Panc1 (cell line): ENCODE data around the gene MRPL24. TPM values are rescaled to one million over a fixed set of nuclear protein-coding genes. Genes with fewer than 3 reads are reported as not detected.

Experiments
- ATAC-seq: fragments of 200-7000 bp; cut with Tn5 transposase; 2 replicates; pipeline ENCODE4 v1.9.1; 2020; ENCODE audit warnings: mild to moderate bottlenecking, moderate library complexity
- BruUV-seq: library from RNA; stranded (reverse); fragments of 400-500 nt; replicated peaks from 2 replicates; lab custom pipeline; 2021; lab: Mats Ljungman, UMichigan
- CTCF ChIA-PET: fragments of 300-600 bp; sonication (Branson Sonifier 250); formaldehyde crosslinking; loops from one replicate; lab custom pipeline; 2022; ENCODE audit warnings: antibody characterized with exemption; lab: Charles Lee
- POLR2A ChIA-PET: fragments of 300-600 bp; sonication (Branson Sonifier 250); formaldehyde crosslinking; loops from one replicate; lab custom pipeline; 2022; ENCODE audit warnings: antibody characterized with exemption; lab: Charles Lee
- DNase-seq: peaks from one replicate; pipeline ENCODE4 v3.0.0-alpha.2; 2010; ENCODE audit warnings: low read depth, low spot score
- H3K27ac ChIP-seq: 2 replicates; pipeline ENCODE4 v1.5.1; 2011; ENCODE audit warnings: mild to moderate bottlenecking, low read length, inconsistent platforms
- H3K27me3 ChIP-seq: fragments of 200-500 bp; sonication (Bioruptor generic); 2 replicates; pipeline ENCODE4 v1.6.0; 2014; ENCODE audit warnings: low read length, inconsistent platforms; ENCODE audit not compliant: control insufficient read depth, insufficient read depth
- H3K36me3 ChIP-seq: fragments of 200-500 bp; sonication (Bioruptor generic); 2 replicates; pipeline ENCODE4 v1.5.1; 2014; ENCODE audit warnings: inconsistent platforms, mild to moderate bottlenecking, low read length, moderate library complexity; ENCODE audit not compliant: control insufficient read depth, insufficient read depth
- H3K4me1 ChIP-seq: 2 replicates; pipeline ENCODE4 v1.5.1; 2011; ENCODE audit warnings: inconsistent platforms, mild to moderate bottlenecking, low read length, moderate library complexity; ENCODE audit not compliant: control insufficient read depth, insufficient read depth
- H3K4me3 ChIP-seq, 2 experiments: 2 replicates each; pipeline ENCODE4 v1.5.1; 2011 to 2012; ENCODE audit warnings: low read depth in 2 of 2, low read length in 2 of 2, mild to moderate bottlenecking in 2 of 2, inconsistent platforms in 1 of 2, moderate library complexity in 1 of 2
- H3K9me3 ChIP-seq: fragments of 200-500 bp; sonication (Bioruptor generic); 2 replicates; pipeline ENCODE4 v1.5.1; 2014; ENCODE audit warnings: low read depth, mild to moderate bottlenecking, inconsistent platforms, low read length, moderate library complexity; ENCODE audit not compliant: control insufficient read depth, insufficient read depth
- CTCF ChIP-seq: fragments of 450-650 bp; IDR thresholded peaks from 2 replicates; pipeline ENCODE4 v1.5.1; 2017; ENCODE audit warnings: mild to moderate bottlenecking
- POLR2AphosphoS5 ChIP-seq: IDR thresholded peaks from 2 replicates; pipeline ENCODE4 v1.6.1; 2012; ENCODE audit warnings: mild to moderate bottlenecking, low read depth, low read length, moderate library complexity
- REST ChIP-seq, 2 experiments: IDR thresholded peaks; 2 replicates each; pipeline ENCODE4 v1.6.1; 2011 to 2012; ENCODE audit warnings: low read depth in 2 of 2, control low read depth in 1 of 2, low read length in 1 of 2, mild to moderate bottlenecking in 1 of 2, moderate library complexity in 1 of 2; ENCODE audit not compliant: insufficient read depth in 1 of 2
- SIN3A ChIP-seq: IDR thresholded peaks from 2 replicates; pipeline ENCODE4 v1.6.1; 2012; ENCODE audit warnings: low read depth, mild to moderate bottlenecking, low read length, moderate library complexity, borderline replicate concordance; ENCODE audit not compliant: insufficient read depth
- TCF7L2 ChIP-seq: IDR thresholded peaks from 2 replicates; pipeline ENCODE4 v1.6.1; 2011; ENCODE audit warnings: mild to moderate bottlenecking, low read depth, low read length, inconsistent platforms
- in situ Hi-C: cut with HindIII; loops from 2 replicates; pipeline ENCODE4 v1.10.0; 2016; ENCODE audit warnings: low sequenced_read_pairs, low pct_unique_long_range_greater_than_20kb
- intact Hi-C: fragments of 100-400 bp; cut with micrococcal nuclease; formaldehyde crosslinking; loops from one replicate; pipeline ENCODE4 v1.10.0; 2022; ENCODE audit not compliant: unreplicated experiment
- total RNA-seq: library from RNA; stranded (reverse); gene quantifications from one replicate; pipeline ENCODE4 v1.2.1, GENCODE V29; 2021; ENCODE audit not compliant: unreplicated experiment

The MRPL24 gene
- total RNA-seq, 1 experiment from 2014 or later, result 80.4 TPM

GRCh38 chr1:156740237-156740740, 599 bp downstream of the MRPL24 start:
- Histone ChIP-seq H3K4me1 (peaks cover 29% of the 10 kb centered on the region), H3K27me3 (no peaks in the 10 kb centered on the region), H3K36me3 (peaks cover 21% of the 10 kb centered on the region), H3K9me3 (no peaks in the 10 kb centered on the region), H3K4me3 (peak overlapping the region; percentile 79 to 96), H3K27ac (peak overlapping the region; percentile 95)
- TF ChIP-seq CTCF, result no peak
- no peak for TF ChIP-seq REST (IDR thresholded peaks at IDR 0.05; ENCODE audit: insufficient read depth in 1 of 2, low read depth in 2 of 2, low read length in 1 of 2)
- TF ChIP-seq TCF7L2, result no peak
- TF ChIP-seq POLR2AphosphoS5, result no peak
- TF ChIP-seq SIN3A, result no peak
- ChIA-PET CTCF (interaction anchor here (1.0 kb wide), 1 partner anchor 120 kb away, joined by 4 read pairs; no protein-coding TSS in a partner anchor), POLR2A (interaction anchor here (1.0 kb wide), 2 partner anchors 27 to 50 kb away, joined by 3 read pairs; partner anchors contain the start of gene PRCC)
- peak; percentile 10 for ATAC-seq
- in situ Hi-C loops, result no loop called here
- BruUV-seq, result TSS peak; percentile 14
- DNase-seq, result no peak
- intact Hi-C loops, result no loop called here

GRCh38 chr1:156738916-156739315, 2.0 kb downstream of the MRPL24 start:
- Histone ChIP-seq H3K36me3 (peaks cover 18% of the 10 kb centered on the region), H3K9me3 (no peaks in the 10 kb centered on the region), H3K4me1 (peaks cover 22% of the 10 kb centered on the region), H3K27me3 (no peaks in the 10 kb centered on the region), H3K4me3 (no peak overlapping the region), H3K27ac (no peak overlapping the region)
- ChIA-PET POLR2A (no interaction called here), CTCF (no interaction called here)
- intact Hi-C loops, result no loop called here
- ATAC-seq (no peak), DNase-seq (no peak)
- in situ Hi-C loops, result no loop called here
- BruUV-seq, result no TSS peak
- no peak for TF ChIP-seq CTCF
- TF ChIP-seq POLR2AphosphoS5, result no peak
- TF ChIP-seq REST (IDR thresholded peaks at IDR 0.05; ENCODE audit: insufficient read depth in 1 of 2, low read depth in 2 of 2, low read length in 1 of 2), result no peak
- TF ChIP-seq SIN3A, result no peak
- no peak for TF ChIP-seq TCF7L2
